H1 (cell line): ENCODE results near the gene PI4KA. TPM values are rescaled to one million over a fixed set of nuclear protein-coding genes. Genes with fewer than 3 reads are reported as not detected.

Source experiments
- ATF2 ChIP-seq: IDR thresholded peaks from 2 replicates; pipeline ENCODE4 v1.6.1; 2012; ENCODE audit warnings: low read length, inconsistent platforms
- KDM5A ChIP-seq: fragments of 200-600 bp; IDR thresholded peaks from 2 replicates; pipeline ENCODE4 v1.7.1; 2012; ENCODE audit warnings: mild to moderate bottlenecking, low read length, inconsistent platforms, mixed read lengths
- TAF1 ChIP-seq: IDR thresholded peaks from 2 replicates; pipeline ENCODE4 v1.6.1; 2011; ENCODE audit warnings: mild to moderate bottlenecking, low read depth, low read length
- TAF7 ChIP-seq: optimal IDR thresholded peaks from 2 replicates; pipeline ENCODE3; 2011; ENCODE audit warnings: low read depth, mild to moderate bottlenecking, inconsistent platforms, low read length, moderate library complexity, borderline replicate concordance
- polyA plus RNA-seq, 7 experiments: library from polyadenylated mRNA; depleted of rRNA in 3 of 7; stranded (reverse) in 5 of 7; unstranded in 2 of 7; fragments of >200 nt in 5 of 7; fragments of 200-250 nt in 2 of 7; gene quantifications; 1 replicate in 5 of 7; 2 replicates in 1 of 7; 4 replicates in 1 of 7; pipeline versions ENCODE4 v1.2.1 to v1.2.3, GENCODE V29; 2011 to 2013; ENCODE audit warnings: missing spikeins in 2 of 7, mixed read lengths in 2 of 7
- total RNA-seq: library from RNA; stranded (reverse); fragmentation: NEBNext Ultra II Directional; extraction: Animal tissue kit (Norgen Biotek cat#: 25700); gene quantifications from 2 replicates; pipeline ENCODE4 v1.2.1, GENCODE V29; 2021

The PI4KA gene
- total and polyA plus RNA-seq, 2 of the 8 experiments (the other 6 are each of a cell fraction or from before 2014, with no cell fraction given): 22.5 to 37.7 TPM

GRCh38 chr22:20836987-20837823, 21.4 kb downstream of the PI4KA start (continued):
- TF ChIP-seq KDM5A (no peak), TAF7 (no peak), TAF1 (no peak), ATF2 (no peak)
